HG03439 (cell line): ENCODE results near the gene HOMER2.
"Not testable (repeated sequence)": the region's sequence is repeated elsewhere in the genome, so short reads cannot be mapped to it uniquely, and the experiment has no call there.

Experiments
- ATAC-seq: cut with Tn5 transposase; IDR thresholded peaks from one replicate; pipeline ENCODE4 v1.9.1; 2021; ENCODE audit warnings: mild to moderate bottlenecking, moderate library complexity; ENCODE audit not compliant: unreplicated experiment

Gene HOMER2

DNA sequence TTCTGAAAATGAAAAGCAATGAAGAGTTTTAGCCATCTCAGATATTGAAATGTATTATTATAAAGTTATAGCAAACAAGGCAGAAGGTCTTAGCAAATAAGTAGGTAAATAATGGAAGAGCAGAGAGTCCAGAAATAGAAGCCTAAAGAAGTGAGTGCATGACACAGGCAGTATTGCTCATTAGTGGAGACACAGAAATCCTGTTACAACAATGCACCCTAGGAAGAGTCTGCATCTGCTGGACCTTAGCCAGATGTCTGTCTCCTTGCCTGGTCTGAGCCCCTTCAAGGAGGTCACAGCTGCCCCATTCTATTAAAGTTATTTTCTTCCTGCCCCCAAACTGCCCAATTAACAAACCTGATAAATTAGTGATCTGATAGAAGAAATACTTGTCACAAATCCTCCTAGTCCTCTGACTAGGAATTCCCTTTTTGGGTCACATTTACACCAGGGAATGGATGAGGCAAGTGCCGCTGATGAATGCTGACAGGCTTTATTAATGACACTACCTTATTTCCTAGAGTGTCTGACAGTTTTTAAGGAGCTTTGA lies 51.9 kb downstream of the HOMER2 start:
- no peak for ATAC-seq

DNA sequence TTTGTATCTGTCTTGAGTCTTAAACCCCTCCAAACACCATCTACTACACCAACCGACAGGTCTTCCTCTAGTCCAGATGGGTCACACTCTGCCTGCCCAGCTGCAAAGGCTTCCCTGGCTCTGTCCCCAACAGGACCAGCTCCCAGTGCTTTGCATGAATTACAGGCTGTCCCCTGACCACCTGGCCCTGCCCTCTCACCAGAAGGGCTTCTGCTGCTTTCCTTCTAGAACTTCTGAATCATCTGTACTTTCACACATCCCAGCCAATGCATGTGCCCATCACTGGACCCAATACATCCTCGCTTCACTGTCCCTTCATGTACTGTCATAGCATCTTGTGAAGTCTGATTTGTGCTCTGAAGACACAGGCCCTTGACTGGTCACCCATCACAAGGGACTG lies 53.6 kb downstream of the HOMER2 start:
- no peak for ATAC-seq

DNA sequence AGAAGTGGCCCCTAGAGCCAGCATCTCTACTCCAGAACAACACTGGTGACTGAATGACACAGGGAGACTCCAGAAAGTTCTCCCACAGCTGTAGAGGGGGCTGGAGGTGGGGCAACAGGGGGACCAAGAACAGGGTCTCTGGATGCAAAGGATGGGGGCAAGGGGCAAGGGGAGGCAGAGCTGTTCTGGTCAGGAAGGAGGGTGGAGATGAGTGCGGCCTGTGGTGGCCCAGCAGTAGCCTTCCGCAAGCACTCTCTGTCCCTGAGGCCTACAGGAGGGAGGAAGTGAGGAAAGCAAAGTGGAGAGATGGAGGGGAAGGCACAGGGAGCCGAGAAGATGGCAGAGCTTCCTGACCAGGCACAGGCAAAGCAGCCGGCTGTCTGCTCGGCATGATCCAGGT lies 56.5 kb downstream of the HOMER2 start:
- ATAC-seq: no peak

DNA sequence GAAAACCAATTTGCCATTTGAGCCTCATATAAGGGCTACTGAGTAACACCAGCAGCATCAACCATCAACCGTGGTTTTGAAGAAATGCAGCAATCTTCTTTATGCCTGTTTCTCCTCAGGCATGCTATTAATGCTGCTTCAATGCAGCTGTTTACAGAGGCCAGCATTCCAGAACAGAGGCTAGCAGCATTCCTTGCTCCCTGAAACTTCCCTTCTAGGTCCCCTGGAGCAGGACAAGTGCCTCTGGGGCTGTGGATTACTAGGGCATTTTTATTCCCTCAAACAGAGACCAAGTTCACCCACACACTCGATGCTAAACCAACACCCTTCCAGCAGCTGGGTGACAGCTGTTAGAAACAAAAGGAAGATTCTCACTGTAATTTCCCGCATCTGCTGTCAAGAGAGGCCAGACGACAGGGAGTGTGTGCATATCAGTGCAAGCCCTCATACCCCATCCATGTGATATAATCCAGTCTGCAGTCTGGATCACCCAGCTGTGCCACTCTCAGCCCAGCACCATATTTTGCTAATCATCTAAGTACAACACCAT lies 57.5 kb downstream of the HOMER2 start:
- no peak for ATAC-seq

DNA sequence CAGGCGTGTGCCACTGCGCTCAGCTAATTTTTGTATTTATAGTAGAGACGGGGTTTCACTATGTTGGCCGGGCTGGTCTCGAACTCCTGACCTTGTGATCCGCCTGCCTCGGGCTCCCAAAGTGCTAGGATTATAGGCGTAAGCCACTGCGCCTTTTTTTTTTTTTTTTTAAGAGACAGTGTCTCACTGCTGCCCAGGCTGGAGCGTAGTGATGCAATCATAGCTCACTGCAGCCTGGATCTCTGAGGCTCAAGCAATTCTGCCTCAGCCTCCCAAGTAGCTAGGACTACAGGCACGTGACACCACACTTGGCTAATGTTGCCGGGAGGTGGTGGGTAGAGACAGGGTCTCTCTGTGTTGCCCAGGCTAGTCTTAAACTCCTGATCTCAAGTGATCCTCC lies 59.0 kb downstream of the HOMER2 start:
- ATAC-seq: not testable (repeated sequence)

DNA sequence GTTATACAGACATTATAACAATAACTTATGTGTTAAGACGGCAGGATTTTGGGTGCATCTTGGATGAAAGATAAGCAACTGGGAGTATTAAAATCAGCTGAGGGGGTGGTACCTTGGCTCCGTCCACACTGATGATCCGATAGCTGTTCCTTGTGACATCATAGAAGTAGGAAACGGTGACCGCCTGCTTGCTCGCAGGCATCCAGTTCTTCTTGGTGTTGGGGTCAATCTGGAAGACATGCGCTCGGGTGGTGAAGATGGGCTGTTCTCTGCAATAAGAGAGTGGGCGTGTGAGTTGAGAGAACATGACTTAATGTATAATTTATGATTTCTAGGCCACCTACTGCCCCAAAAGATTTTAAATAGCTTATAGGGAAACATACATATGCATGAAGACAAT lies 59.9 kb downstream of the HOMER2 start:
- ATAC-seq: no peak

DNA sequence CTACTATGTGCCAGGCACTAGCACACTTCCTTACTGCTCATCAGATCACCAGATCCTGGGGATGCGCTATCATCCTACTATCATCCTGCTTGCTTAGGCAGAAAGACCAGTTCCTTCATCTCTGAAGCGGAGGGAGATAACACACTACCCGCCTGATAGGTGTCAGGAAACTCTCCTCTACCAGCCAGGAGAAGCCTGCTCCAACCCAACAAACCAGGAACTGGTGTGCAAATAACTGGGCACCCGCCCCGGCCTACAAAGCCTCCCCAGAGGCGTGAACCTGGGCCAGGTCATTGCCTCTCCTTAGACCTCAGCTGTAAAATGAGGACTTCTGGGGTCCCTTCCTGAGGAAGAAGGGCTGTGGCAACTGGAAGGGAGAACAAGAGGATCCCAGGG lies 61.5 kb downstream of the HOMER2 start:
- ATAC-seq: no peak

DNA sequence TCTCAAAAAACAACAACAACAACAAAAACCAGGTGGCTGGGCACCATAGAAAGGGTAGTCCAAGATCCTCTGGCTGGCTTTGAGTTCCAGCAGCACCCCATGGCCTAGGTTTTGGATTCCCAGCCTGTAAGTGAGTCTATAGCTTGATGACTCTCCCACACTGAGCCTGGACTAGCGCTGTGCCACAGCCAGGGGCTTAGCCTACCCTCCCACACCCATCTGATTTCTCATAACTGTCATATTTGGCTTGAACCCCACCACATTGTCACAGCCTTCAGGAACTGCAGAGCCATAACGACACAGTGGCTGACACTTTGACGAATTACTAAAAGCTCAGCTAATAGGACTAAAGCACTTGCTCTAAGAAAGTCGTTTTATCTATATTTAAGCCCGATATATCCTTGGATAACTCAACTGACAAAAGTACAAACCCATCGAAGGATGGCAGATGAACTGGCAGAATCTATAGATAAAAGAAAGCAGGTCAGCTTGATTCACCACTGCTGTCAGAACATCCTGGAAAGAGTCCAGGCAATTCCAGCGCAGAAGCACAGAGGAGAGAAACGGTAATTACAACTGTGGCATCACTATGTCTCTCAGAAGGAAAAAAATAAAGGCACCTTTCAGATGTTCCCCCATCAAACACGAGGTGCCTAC lies 62.1 kb downstream of the HOMER2 start:
- no peak for ATAC-seq

DNA sequence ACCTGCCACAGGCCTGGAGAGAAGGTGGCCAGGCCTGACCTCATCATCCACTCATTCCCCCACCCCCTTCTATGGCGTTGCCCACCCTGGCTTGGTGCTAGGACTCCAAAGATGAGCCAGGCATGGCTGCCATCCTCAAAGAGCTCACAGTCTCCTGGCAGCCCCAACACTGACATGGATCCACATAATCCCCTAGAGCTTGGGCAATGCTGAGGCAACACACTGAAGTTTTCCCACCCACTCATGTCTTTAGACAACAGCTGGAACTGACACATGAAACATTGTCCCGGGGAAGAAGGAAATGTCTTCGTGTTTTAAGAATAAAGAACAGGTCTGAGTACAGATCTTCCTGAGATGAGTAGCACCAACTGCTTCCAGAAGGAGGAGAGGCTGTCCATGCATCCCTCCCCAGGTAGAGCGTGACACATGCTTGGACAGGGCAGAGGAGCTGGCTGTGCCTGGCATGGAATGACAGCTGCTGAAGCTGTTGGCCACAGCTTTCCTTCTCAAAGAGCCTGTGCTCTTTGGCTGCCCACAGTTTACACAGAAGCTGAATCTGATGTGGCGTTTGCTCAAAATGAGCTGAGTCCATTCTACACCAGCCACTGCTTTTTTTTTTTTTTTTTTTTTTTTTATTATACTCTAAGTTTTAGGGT lies 70.1 kb downstream of the HOMER2 start:
- ATAC-seq: no peak

DNA sequence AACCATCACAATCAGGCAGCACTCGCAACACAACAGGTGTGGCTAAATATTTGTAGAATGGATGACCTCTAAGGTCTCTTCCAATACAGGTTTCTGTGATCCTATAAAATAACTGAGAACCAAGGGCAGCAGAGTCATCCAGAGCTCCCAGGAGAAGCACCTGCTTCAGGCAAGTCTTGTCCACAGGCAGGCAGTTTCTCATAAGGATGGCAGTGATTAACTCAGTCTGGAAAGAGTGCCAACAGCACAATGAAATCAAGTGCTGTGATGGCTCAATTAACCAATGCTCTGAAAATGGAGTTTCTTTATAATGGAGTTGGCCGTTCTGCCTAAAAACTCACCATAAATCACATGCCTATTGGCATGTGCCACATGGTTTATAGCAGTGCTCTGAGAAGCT lies 70.8 kb downstream of the HOMER2 start:
- no peak for ATAC-seq

DNA sequence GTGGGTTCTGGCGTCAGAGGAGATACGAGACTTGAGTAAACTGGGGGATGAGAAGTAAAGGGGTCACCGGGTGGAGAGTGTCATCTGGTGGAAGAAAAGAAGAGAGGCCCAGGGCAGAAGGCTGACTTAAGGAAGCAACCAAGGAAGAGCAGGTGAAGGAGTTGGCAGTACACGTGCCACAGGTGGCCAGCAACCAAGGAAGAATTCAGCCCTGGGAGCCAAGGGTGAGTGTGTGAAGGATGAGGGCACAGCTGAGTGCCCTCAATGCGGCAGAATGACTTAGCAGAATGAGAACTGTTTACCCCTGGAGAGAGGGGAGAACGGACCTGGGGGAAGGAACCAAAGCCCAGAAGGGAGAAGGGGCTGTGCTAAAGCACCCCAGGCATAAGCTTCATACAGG lies 71.8 kb downstream of the HOMER2 start:
- ATAC-seq: no peak

DNA sequence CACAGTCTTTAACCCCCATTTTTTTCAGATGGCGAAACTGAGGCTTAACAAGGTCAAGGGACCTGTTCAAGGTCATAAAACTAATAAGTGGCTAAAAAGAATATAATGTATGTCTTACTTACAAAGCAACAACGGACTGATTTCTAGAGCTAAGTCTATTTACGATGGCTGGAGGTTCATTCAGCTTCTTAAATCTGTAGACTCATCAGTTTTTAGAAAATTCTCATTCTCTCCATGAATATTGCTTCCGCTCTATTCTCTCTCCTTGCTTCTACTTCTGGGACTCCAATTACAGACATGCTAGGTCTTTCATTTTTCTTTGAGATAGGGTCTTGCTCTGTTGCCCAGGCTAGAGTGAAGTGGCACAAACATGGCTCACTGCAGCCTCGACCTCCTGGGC lies 74.2 kb downstream of the HOMER2 start:
- ATAC-seq: no peak

DNA sequence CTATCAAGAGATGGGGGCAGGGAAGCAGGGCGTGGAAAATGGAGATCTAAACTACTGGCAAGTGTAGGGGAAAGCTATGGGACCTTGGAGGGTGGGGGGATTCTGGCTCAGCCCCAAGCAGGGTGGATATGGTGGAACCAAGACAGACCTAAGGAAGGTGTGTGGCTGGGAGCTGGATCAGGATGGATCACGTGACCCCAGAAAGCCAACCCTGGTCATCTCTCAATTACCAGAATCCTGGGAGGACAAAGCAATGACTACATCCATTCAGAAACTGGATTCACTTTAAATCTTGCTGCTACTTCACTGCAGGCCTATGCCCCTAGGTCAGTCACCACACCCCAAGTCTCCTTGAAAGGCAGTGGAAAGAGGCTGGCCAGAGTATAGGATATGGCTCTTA lies 74.7 kb downstream of the HOMER2 start:
- no peak for ATAC-seq

DNA sequence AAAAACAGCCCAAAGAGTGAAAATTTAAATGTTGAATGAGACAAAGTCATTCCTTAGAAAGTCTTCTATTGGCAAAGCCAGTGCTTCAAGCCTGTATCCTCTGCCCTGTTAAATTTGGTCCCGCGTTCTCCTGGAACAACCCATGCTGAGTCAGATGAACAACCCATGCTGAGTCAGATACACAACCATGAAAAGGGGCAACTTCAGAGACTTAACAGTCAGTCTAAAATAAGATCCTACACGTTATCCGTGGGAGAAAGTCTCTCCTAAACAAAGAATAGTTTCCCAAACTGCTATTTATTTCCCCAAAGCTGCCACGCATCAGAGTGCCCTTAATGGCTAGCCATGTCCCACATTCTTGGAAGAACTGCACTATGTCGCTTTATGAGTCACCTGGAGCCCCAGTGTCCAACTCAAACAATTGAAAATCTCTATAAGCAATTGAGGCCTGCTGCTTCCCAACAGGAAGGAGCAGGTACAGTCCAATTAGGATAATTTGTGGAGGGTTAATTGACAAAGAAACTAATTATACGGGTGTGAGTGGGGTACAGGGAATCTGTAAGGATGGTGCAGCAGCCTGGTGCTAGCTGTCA lies 77.0 kb downstream of the HOMER2 start:
- no peak for ATAC-seq

DNA sequence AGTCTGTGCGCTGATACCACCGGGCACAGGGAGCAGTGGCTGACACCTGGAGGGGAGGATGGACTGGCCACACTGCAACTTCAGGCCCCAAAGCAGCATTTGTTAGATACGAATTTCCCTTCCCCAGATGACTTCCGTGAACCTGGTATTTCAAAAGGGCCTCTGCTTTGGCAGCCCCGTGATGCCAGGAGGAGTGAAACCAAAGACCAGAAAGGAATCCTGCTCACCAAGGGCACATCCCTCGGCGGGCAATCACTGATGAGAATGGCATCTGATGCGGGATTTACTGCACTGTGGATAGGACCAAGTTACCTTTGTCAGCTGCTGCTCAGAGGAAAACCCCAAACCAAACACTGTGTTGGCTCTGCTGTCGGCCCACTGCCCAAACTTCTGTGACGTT lies 77.6 kb downstream of the HOMER2 start:
- ATAC-seq: no peak

DNA sequence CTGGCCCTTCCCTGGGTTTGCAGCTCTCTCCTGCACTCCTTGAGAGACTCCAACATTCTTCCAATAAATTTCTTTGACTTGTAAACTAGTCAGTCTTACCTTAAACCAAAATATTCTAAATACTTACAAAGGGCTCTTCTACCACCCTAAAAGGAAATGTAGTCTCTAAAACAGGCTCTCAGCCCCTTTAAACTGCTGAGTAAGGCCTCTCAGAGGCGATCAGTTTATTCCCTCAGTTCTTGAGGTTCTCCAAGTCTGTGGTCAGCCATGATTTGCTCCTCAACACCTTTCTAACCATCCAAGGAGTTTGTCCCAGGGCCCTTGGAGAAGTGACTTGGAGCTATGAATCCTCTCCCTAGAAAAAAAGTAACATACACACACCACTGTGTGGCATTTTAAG lies 78.3 kb downstream of the HOMER2 start:
- ATAC-seq: no peak

DNA sequence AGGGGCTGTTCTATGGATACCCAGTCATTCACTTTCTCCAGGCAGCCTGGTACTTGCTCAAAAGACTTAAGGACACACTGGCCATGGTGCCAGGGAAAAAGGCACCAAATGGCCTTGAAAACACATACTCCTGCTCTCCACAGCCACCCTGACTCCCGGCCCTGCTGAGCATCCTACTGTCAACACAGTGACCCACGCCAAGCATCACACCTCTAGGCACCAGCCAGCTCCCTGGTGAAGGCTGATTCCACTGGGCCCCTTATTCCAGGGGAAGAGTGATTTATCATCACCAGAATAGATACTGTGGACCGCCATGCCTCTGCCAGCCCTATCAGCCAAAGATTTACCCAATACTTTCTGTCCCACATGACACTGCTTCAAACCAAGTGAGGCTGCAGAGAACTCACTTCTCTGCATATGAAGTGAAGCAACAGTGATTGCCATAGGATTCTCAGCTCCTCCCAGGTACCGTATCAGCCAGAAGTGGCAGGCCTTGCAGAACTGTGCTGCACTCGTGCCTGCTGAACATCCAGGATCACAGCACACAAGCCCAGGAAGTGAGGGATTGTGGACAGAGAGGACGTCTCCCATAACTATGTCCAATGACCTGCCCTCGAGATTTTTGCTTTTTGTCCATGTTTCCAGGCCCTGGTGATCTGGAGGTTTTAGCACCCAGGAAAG lies 79.4 kb downstream of the HOMER2 start:
- no peak for ATAC-seq

DNA sequence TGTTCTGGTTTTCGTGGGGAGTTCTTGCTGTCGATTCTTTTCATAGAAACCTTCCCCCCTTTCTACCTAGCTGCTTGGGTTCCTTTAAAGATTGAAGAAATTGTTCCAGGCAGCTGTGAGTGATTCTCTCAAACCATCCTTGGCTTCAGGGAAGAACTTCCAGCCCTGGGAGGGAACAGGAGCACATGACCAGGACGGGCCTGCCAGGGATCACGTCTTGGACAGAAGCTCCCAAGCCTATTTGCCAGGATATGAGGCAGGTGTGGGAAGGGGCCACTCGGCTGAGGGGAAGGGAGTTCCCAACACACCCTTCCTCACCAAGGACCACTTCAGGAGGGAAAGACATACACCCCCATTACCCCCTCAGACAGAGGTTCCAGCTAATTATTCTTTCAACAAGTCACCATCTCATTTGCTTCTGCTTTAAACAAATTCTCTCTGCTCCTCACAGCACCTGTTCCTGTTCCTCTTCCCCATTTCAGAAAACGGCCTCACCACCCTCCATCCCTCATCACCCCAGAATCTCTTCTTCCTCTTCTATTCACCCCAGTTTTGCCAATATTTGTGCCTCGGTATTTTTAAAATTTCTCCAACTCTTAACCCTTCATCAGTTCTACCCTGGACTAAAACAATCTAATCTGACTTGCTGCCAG lies 80.6 kb downstream of the HOMER2 start:
- no peak for ATAC-seq

DNA sequence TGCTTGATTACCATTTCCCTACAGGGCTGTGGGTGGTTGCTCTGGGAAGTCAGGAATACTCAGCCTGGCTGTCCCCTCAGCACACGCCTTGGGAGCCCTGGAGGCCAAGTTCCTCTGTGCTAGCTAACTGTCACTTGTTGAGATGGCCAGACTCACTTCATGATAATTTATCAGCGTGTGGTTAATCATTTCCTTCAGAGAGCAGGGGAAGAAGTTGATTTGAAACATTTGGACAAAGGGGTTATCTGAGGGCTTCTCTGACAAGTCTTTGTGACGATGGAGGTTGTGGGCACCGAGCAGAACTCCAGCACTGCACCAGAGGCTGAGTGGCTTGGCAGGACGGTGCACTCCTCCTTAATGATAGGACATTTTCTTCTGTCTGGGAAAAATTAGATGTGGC lies 81.2 kb downstream of the HOMER2 start:
- no peak for ATAC-seq

DNA sequence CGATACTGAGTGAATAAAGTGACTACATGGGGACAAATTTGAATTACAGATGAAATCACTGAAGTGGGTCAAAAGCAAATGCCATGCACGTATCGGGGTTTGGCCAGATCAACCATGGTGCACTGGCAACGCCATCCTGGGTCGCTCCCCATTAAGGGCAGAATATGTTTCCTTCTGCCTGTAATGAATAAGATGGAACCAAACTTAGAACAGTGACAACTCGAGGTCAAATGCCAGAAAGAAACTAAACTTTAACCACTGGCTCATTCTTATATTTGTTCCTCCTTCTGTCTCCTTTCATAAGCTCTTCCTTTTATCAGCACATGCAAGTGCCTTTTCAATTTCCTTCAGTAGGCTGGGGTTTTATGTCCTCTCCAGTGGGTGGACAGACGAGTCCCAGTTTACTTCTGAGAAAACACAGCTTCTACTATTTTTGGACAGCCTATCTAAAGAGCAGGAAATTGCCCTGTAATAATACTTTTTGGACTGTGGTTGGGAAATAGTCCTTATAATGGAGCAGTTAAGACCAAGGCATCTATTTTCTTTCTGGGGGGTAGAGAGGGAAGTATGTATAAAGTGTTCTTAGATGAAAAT lies 81.7 kb downstream of the HOMER2 start:
- ATAC-seq: no peak

DNA sequence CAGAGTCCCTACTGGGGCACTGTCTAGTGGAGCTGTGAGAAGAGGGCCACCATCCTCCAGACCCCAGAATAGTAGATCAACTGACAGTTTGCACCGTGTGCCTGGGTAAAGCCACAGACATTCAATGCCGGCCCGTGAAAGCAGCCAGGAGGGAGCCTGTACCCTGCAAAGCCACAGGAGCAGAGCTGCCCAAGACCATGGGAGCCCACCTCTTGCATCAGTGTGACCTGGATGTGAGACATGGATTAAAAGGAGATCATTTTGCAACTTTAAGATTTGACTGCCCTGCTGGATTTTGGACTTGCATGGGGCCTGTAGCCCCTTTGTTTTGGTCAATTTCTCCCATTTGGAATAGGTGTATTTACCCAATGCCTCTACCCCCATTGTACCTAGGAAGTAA lies 86.5 kb downstream of the HOMER2 start:
- not testable (repeated sequence) for ATAC-seq
